ENCODE results near the gene CFAP90.
A peak's percentile ranks its signal among the peaks of the same experiment; 100 is the strongest.

The CFAP90 gene

GRCh38 chr5:7850395-7851239, at the start of gene CFAP90:
Gene CFAP90 (minus strand): TSS chr5:7851133. CDS start chr5:7851021, 112 bp downstream.
- DNase-seq = no peak

- no peak for DNase-seq
Observed at GRCh38 chr5:7897014-7897600, 46.2 kb upstream of the CFAP90 start.

- no peak for DNase-seq
Observed at GRCh38 chr5:7894860-7895259, 43.9 kb upstream of the CFAP90 start.

- no peak for DNase-seq
Observed at GRCh38 chr5:7894439-7894838, 43.5 kb upstream of the CFAP90 start.

- DNase-seq = no peak
Observed at GRCh38 chr5:7888901-7889300, 38.0 kb upstream of the CFAP90 start.

- no peak for DNase-seq
Observed at GRCh38 chr5:7886849-7887475, 36.0 kb upstream of the CFAP90 start.

GRCh38 chr5:7884491-7885267, 33.7 kb upstream of the CFAP90 start:
- no peak for DNase-seq

GRCh38 chr5:7882926-7883325, 32.0 kb upstream of the CFAP90 start:
- no peak for DNase-seq

GRCh38 chr5:7881816-7882215, 30.9 kb upstream of the CFAP90 start:
- no peak for DNase-seq

GRCh38 chr5:7881091-7881490, 30.2 kb upstream of the CFAP90 start:
- DNase-seq = no peak

- no peak for DNase-seq
Observed at GRCh38 chr5:7878381-7878873, 27.5 kb upstream of the CFAP90 start.

GRCh38 chr5:7877851-7878250, 26.9 kb upstream of the CFAP90 start:
- DNase-seq = no peak

- DNase-seq = no peak
Observed at GRCh38 chr5:7876867-7877266, 25.9 kb upstream of the CFAP90 start.

GRCh38 chr5:7875151-7875550, 24.2 kb upstream of the CFAP90 start:
- no peak for DNase-seq

GRCh38 chr5:7874639-7875038, 23.7 kb upstream of the CFAP90 start:
- no peak for DNase-seq

GRCh38 chr5:7873216-7873615, 22.3 kb upstream of the CFAP90 start:
- DNase-seq = peak; percentile 61

GRCh38 chr5:7872517-7873130, 21.7 kb upstream of the CFAP90 start:
- no peak for DNase-seq

GRCh38 chr5:7871653-7872052, 20.7 kb upstream of the CFAP90 start:
- no peak for DNase-seq

- peak; percentile 57 for DNase-seq
Observed at GRCh38 chr5:7869474-7870136, 18.7 kb upstream of the CFAP90 start.

GRCh38 chr5:7868773-7869473, 18.0 kb upstream of the CFAP90 start, which contains the start of the genes FASTKD3 and MTRR:
Gene FASTKD3 (minus strand): TSS chr5:7869031. CDS start chr5:7868083, 948 bp downstream.
Gene MTRR (plus strand): TSS chr5:7869148. CDS start chr5:7870795, 1,647 bp downstream.
- DNase-seq = peak; percentile 93

GRCh38 chr5:7868427-7868772, 17.5 kb upstream of the CFAP90 start:
- no peak for DNase-seq

Measured in stimulated activated CD8-positive, alpha-beta memory T cell treated with anti-CD3 and anti-CD28 coated beads, Interleukin-4, amount 100 ng/mL, for 48 hours (primary cell).